ENCODE measurements around the gene MPIG6B. TPM values are rescaled to one million over a fixed set of nuclear protein-coding genes. Genes with fewer than 3 reads are reported as not detected.
"Not testable (repeated sequence)": the region's sequence is repeated elsewhere in the genome, so short reads cannot be mapped to it uniquely, and the experiment has no call there.

Gene MPIG6B
- total and polyA plus RNA-seq, 8 donors, result 1.2 to 3.5 (median 2.8) TPM

DNA sequence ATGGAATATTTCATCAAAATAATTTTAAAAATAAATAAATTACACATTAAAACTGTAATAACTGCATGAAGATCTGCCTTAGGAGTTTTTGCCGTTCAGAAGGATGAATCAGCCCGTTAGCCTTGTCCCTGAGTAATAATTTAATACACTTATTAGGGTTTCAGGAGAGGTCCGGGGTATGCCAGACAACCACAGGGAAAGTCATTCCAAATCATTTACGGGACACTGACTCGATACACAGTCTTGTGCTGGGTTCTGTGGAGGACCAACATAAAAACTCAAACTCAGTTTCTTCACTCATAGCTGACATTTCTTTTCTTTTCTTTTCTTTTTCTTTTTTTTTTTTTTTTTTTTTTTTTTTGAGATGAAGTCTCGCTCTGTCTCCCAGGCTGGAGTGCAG, 17.2 kb upstream of the MPIG6B start:
- DNase-seq (no peak), ATAC-seq (no peak)
- Histone ChIP-seq H3K27me3 (no peaks in the 10 kb centered on the region), H3K4me3 (no peak overlapping the region), H3K9me3 (no peaks in the 10 kb centered on the region), H3K27ac (no peak overlapping the region), H3K4me1 (peaks cover 13 to 28% of the 10 kb centered on the region in 2 donors), H3K36me3 (no peaks in the 10 kb centered on the region)
- TF ChIP-seq, protein P1, sequence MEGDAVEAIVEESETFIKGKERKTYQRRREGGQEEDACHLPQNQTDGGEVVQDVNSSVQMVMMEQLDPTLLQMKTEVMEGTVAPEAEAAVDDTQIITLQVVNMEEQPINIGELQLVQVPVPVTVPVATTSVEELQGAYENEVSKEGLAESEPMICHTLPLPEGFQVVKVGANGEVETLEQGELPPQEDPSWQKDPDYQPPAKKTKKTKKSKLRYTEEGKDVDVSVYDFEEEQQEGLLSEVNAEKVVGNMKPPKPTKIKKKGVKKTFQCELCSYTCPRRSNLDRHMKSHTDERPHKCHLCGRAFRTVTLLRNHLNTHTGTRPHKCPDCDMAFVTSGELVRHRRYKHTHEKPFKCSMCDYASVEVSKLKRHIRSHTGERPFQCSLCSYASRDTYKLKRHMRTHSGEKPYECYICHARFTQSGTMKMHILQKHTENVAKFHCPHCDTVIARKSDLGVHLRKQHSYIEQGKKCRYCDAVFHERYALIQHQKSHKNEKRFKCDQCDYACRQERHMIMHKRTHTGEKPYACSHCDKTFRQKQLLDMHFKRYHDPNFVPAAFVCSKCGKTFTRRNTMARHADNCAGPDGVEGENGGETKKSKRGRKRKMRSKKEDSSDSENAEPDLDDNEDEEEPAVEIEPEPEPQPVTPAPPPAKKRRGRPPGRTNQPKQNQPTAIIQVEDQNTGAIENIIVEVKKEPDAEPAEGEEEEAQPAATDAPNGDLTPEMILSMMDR (IDR thresholded peaks at IDR 0.05), result no peak
- intact Hi-C loops (cut with DNase I), result no loop called here

DNA sequence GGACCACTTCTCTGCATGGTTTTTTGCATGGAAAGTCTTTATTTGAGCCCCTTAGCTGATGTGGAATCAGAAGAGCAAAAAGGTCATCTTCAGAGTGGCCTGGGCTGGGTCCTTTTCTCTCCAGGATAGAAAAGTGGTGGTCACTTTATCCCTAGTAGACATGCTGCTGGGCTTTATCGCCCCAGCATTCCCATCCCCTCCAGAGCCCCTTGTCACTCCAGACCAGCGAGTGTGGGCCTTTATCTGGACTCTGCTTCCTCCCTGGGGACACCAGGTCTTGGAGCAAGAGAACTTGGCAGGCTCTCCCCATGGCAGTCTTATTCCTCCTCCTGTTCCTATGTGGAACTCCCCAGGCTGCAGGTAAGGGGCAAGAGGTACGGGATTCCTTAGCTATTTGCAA, 16.6 kb upstream of the MPIG6B start, which contains the start of gene LY6G6F:
Gene LY6G6F, plus strand, starts transcription at position 268 of the 400 bp plus-strand sequence. Its CDS starts 41 bp downstream, at position 309.
- no peaks in the 10 kb centered on the region for H3K36me3 ChIP-seq
- no peaks in the 10 kb centered on the region for H3K9me3 ChIP-seq
- TF ChIP-seq, protein P1 (IDR thresholded peaks at IDR 0.05), result no peak
- H3K27ac ChIP-seq, result no peak within 1 kb of the TSS
- intact Hi-C loops (cut with DNase I), result no loop called here
- no peaks in the 10 kb centered on the region for H3K27me3 ChIP-seq
- H3K4me1 ChIP-seq, result peaks cover 7 to 28% of the 10 kb centered on the region in 2 donors
- no peak for ATAC-seq
- no peak within 1 kb of the TSS for H3K4me3 ChIP-seq
- no peak for DNase-seq

DNA sequence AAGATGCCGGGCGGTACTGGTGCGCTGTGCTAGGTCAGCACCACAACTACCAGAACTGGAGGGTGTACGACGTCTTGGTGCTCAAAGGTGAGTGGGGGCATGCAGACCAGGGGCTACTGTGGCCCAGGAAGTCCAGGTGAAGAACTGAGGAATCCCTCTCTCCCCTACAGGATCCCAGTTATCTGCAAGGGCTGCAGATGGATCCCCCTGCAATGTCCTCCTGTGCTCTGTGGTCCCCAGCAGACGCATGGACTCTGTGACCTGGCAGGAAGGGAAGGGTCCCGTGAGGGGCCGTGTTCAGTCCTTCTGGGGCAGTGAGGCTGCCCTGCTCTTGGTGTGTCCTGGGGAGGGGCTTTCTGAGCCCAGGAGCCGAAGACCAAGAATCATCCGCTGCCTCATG, 15.5 kb upstream of the MPIG6B start:
- DNase-seq (no peak), ATAC-seq (no peak)
- Histone ChIP-seq H3K9me3 (no peaks in the 10 kb centered on the region), H3K36me3 (no peaks in the 10 kb centered on the region), H3K27me3 (no peaks in the 10 kb centered on the region), H3K27ac (no peak overlapping the region), H3K4me3 (no peak overlapping the region), H3K4me1 (peaks cover 0 to 19% of the 10 kb centered on the region in 2 donors)
- TF ChIP-seq, protein P1 (IDR thresholded peaks at IDR 0.05), result no peak
- intact Hi-C loops (cut with DNase I), result no loop called here

DNA sequence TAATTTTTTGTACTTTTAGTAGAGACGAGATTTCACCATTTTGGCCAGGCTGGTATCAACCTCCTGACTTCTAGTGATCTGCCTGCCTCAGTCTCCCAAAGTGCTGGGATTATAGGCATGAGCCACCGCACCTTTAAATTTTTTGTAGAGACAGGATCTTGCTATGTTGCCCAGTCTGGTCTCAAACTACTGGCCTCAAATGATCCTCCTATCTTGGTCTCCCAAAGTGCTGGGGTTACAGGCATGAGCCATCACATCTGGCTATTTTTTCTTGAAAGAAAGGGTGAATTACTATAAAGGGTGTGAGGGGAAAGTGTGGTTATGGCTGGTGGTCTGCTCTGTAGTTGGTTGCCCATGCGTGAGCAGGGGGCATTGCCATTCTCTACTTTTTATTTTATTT, 14.9 kb upstream of the MPIG6B start:
- Histone ChIP-seq H3K36me3 (no peaks in the 10 kb centered on the region), H3K27me3 (no peaks in the 10 kb centered on the region), H3K27ac (no peak overlapping the region), H3K4me3 (no peak overlapping the region), H3K4me1 (peaks cover 0 to 19% of the 10 kb centered on the region in 2 donors), H3K9me3 (no peaks in the 10 kb centered on the region)
- intact Hi-C loops (cut with DNase I), result no loop called here
- TF ChIP-seq, protein P1 (IDR thresholded peaks at IDR 0.05), result no peak
- ATAC-seq (no peak), DNase-seq (no peak)

DNA sequence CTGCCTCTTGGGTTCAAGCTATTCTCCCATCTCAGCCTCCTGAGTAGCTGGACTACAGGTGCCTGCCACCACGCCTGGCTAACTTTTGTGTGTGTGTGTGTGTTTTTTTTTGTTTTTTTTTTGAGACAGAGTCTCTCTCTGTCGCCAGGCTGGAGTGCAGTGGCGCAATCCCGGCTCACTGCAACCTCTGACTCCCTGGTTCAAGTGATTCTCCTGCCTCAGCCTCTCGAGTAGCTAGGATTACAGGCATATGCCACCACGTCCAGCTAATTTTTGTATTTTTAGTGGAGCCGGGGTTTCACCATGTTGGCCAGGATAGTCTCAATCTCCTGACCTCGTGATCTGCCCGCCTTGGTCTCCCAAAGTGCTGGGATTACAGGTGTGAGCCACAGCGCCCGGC, 14.0 kb upstream of the MPIG6B start:
- H3K36me3 ChIP-seq; DNase-seq; H3K9me3 ChIP-seq; H3K27me3 ChIP-seq; intact Hi-C loops (cut with DNase I); ATAC-seq; H3K4me3 ChIP-seq; H3K27ac ChIP-seq: not testable (repeated sequence)
- peaks cover 0 to 12% of the 10 kb centered on the region in 2 donors for H3K4me1 ChIP-seq

DNA sequence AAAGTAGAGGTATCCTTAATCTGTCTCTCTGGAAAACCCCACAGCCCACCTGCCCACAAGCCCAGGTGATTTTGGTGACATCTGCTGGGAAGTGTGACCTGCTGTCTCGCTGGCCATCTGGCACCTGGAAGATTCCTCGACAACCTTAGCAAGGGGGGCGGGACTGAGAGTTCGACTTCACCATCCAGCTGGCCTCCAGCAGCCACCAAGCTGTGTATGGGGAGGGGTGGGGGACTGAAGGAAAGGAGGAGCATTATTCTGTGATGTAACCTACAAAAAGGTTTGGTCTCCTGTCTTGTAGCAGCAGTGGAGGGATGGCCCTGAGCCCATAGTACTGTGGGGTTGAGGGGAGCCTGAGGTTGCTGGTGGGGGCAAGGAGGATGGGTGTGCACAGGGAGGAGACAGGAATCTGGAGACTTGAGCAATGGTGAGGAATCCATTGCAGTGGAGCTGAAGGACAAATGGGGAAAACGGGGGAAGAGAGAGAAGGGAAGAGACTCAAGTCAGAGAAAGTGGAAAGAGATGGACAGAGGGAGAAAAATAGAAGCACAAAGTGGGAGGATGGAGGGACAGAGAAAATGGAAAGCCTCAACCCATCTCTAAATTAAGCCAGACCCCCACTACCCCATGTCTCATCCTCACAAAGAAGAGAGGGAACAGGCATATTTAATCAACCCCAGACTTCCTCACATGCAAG, 12.5 kb upstream of the MPIG6B start:
- TF ChIP-seq, protein P1 (IDR thresholded peaks at IDR 0.05), result no peak
- no peaks in the 10 kb centered on the region for H3K9me3 ChIP-seq
- peaks cover 0 to 12% of the 10 kb centered on the region in 2 donors for H3K4me1 ChIP-seq
- ATAC-seq (no peak), DNase-seq (no peak)
- H3K27me3 ChIP-seq, result no peaks in the 10 kb centered on the region
- intact Hi-C loops (cut with DNase I), result no loop called here
- H3K27ac ChIP-seq, result no peak overlapping the region
- no peak overlapping the region for H3K4me3 ChIP-seq
- H3K36me3 ChIP-seq, result no peaks in the 10 kb centered on the region

Measured in left lung (tissue), 10 donors.